Right lung (tissue), 10 donors: ENCODE data around the gene DEXI. TPM values are rescaled to one million over a fixed set of nuclear protein-coding genes. Genes with fewer than 3 reads are reported as not detected.
A peak's percentile ranks its signal among the peaks of the same experiment; 100 is the strongest.

Experiments used
- DNase-seq, 2 donors: peaks; one replicate each; pipeline ENCODE4 v3.0.0-alpha.2; 2013
- long read RNA-seq, 8 donors: transcript quantifications; one replicate each; lab custom pipeline, GENCODE V29; 2026
- polyA plus RNA-seq, 5 donors: library from polyadenylated mRNA; unstranded; fragments of 120-200 nt; gene quantifications; one replicate each; pipeline versions ENCODE4 v1.2.1 to v1.2.3, GENCODE V29; 2013; ENCODE audit warnings: inconsistent platforms in 1 of 5, low replicate concordance in 1 of 5; ENCODE audit not compliant: insufficient read length in 5 of 5, insufficient read depth in 1 of 5

DEXI gene
- 10 to 100 TPM; 37.5 to 50.9 (median 40.9) TPM for polyA plus RNA-seq
- long read RNA-seq, donor 1, full-length matches to known transcripts, result 38 of 38 reads
- long read RNA-seq, donor 1, partial matches to known transcripts, result 0 of 38 reads
- long read RNA-seq, donor 1, other reads (novel, unspliced or antisense), result 0 of 38 reads
- long read RNA-seq, donor 2, full-length matches to known transcripts, result 18 of 18 reads
- long read RNA-seq, donor 2, partial matches to known transcripts, result 0 of 18 reads
- long read RNA-seq, donor 2, other reads (novel, unspliced or antisense), result 0 of 18 reads
- long read RNA-seq, donor 3, full-length matches to known transcripts, result 27 of 27 reads
- long read RNA-seq, donor 3, partial matches to known transcripts, result 0 of 27 reads
- long read RNA-seq, donor 3, other reads (novel, unspliced or antisense), result 0 of 27 reads
- long read RNA-seq, donor 4, full-length matches to known transcripts, result 11 of 11 reads
- long read RNA-seq, donor 4, partial matches to known transcripts, result 0 of 11 reads
- long read RNA-seq, donor 4, other reads (novel, unspliced or antisense), result 0 of 11 reads
- long read RNA-seq, donor 5, full-length matches to known transcripts, result 41 of 41 reads
- long read RNA-seq, donor 5, partial matches to known transcripts, result 0 of 41 reads
- long read RNA-seq, donor 5, other reads (novel, unspliced or antisense), result 0 of 41 reads
- long read RNA-seq, donor 6, full-length matches to known transcripts, result 37 of 37 reads
- long read RNA-seq, donor 6, partial matches to known transcripts, result 0 of 37 reads
- long read RNA-seq, donor 6, other reads (novel, unspliced or antisense), result 0 of 37 reads
- long read RNA-seq, donor 7, full-length matches to known transcripts, result 42 of 42 reads
- long read RNA-seq, donor 7, partial matches to known transcripts, result 0 of 42 reads
- long read RNA-seq, donor 7, other reads (novel, unspliced or antisense), result 0 of 42 reads
- long read RNA-seq, donor 8, transcript DEXI-201 (2 exons, 1,561 nt), result major isoform, 10 of 11 reads
- long read RNA-seq, donor 8, partial matches to known transcripts, result 0 of 11 reads
- long read RNA-seq, donor 8, other reads (novel, unspliced or antisense), result 0 of 11 reads

DNA sequence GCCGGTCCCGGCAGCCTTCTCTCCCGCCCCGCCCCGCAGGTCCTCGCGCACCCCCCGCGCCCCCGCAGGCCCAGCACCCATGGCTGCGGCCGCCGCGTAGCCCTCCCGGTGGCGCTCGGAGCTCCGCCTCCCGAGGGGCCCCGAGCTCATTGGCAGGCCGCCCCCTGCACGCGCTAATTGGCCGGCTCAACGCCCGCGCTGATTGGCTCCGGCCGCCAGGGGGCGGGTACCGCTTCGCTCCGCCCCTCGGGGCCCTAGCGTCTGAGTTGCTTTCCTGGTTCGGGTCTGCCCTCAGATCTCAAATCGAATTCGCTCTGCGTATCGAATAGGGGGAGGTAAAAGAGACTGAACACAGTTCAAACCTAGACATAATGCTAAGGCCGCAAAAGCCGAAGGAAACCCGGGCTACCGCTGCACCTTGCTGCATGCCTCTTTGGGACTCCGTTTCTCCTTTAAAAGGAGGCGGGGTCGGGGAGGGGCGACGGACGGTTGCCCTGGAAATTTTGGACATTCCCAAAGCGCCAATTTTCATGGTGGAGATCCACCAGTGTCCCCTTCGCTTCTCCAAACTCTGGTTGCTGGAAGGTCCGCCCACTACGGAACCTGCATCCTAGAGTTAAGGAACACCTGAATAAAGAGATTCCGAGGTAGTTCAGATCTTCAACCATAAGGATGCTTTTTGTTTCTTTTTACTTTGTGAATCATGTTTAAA, at the start of gene DEXI:
DEXI (minus strand) TSS at position 117 of the 712 bp plus-strand sequence. CDS start 463 bp downstream, outside the sequence.
- peak; percentile 90 to 91 for DNase-seq

DNA sequence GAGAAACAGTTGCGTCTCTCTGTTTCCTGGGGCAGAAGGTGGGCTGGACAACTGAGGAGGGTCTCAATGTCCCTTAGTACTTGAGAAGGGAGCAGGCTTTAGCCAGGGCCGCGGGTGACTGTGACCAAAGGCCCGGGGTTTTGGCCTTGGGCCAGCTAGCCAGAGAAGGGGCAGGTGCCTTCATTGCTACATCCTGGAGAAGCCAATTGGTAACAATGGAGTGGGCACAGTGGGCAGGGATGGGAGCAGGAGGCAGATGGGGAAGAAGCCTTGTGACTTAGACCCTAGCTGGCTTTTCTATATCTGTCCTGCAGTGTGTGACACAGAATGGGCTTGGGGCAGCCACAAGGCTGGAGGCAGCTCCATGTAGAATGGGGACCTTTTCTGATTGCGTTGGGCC, 48.1 kb upstream of the DEXI start:
- DNase-seq, result no peak

DNA sequence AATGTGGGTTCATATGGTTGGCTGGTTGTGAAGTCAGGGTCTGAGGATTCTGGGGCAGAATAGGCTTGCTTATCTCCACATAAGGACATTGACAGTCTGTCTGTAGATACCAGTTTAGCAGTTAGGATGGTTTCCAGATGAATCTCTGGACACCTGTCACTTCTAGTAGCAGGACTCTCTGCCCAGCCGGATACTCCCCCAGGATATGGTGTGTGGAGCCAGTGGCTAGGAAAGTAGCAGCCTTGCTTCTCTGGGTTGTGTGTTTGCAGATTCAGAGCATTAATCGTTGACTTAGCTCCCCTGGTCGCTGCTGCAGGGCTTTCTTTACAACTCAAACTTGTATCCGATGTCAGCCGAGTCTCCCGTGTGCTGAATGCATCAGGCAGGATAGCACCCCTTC, 47.3 kb upstream of the DEXI start:
- no peak for DNase-seq

DNA sequence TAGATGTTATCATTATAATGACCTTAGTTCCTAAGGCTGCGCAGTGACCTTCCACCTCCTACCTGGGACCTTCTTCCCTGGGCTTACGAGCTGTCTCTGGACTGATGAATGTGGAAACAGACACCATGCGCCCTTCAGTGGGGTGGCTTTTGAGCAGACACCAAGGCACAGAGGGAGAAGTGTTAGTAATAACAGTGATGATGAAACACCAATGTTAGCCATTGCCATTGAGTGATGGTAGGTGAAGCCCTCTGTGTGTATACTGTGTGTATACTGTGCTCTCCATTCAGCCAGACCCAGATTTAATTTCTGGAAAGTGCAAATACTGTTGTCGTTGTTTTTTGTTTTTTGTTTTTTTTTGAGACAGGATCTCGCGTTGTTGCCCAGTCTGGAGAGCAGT, 46.6 kb upstream of the DEXI start:
- DNase-seq, result no peak

DNA sequence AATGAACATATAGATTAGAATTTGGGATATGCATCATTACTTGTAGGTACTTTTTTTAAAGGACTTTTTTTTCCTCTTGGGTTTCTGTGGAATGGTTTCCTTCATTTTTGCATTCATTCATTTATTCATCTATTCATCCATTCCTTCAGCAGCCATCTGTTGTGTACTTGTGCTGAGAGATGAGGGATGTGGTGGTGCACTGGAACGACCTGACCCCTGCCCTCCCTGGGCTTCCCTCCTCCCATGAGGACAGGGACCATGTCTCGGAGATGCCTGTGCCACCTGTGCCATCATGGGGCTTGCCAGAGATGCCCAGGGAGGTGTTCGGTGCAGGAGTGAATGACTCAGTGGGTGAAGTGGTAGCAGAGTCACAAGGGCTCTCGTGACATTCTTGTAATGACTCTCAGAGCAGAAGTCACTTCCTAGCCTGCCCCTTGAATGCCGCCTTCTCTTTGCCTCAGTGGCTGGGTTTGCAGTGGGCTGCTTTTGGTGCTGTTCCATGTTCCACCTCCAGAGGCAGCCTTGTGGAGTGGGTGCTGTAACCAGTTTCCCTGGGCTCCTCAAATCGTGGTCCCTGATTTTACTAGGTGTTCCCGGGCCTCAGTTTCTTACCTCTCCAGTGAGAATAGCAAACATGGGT, 46.0 kb upstream of the DEXI start:
- DNase-seq, result no peak

DNA sequence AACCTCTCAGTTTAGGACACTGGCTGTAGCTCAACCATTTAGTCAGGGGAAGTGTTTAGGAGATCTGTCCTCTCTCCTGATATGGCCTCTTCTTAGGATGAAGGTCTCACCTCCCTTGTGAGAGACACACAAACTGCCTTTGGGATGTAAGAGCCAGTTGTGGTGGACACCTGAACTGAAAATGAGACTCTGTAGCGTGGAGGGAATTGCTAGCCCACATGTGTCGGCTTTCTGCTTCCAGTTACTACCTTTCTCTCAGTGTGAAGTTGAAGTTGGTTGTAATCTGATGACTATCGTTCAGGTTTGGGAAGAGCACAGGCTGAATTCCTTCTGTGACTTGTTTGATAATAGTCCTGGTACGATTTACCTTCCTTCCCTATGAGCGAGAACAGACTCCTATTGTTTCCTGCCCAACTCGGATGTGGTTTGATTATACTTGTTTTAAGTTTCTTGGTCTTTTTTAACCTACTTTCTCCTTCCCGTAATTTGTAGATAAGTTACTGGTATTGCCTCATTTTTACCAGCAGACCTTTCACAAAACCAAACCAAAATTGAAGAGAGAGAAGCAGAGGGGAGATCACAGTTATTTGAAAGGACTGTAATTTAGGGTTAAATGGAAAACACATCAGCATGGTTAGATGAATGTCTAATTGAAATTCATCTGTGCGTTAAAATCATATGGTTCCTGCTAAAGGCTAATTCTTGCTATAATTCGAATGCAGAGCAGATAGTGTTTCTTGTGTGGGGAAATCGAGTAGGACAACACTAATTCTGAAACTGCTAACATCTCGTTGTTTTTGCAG, 45.3 kb upstream of the DEXI start:
- no peak for DNase-seq

DNA sequence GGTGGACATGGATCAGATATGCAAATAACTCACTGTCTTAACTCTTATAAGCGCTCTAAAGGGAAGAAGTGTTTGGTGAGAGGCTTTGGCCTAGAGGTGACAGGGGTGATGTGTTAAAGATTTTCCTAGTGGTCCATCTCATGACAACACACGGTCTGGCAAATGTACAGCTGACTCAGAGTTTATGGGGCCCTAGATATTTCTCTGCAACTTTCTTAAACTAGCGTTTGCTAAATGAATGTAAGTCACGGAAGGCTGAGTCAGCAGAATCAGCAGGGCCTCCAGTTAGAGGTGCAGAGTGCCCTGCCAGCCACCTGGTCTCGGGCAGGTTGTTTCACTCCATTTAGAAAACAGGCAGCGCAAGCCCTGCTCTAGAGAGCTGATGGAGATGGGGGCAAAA, 42.2 kb upstream of the DEXI start:
- DNase-seq, result no peak

DNA sequence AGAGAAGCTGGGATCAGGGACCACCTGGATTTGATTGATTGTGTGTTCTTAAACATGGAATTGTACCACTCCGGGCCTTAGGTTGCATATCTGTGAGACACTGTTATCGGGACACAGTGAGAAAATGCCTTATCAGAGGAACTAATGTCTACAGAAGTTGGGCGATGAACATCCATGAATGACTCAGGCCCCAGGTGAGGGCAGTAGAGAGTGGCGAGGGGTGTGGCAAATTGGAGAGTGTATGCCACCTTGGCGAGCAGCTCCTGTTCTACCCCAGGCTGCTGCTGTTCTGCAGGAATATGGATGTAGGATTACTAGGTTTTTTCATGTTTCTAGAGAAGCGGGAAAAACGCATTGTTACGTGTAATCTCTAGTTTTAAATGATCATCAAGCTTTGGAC, 40.9 kb upstream of the DEXI start:
- DNase-seq, result no peak

DNA sequence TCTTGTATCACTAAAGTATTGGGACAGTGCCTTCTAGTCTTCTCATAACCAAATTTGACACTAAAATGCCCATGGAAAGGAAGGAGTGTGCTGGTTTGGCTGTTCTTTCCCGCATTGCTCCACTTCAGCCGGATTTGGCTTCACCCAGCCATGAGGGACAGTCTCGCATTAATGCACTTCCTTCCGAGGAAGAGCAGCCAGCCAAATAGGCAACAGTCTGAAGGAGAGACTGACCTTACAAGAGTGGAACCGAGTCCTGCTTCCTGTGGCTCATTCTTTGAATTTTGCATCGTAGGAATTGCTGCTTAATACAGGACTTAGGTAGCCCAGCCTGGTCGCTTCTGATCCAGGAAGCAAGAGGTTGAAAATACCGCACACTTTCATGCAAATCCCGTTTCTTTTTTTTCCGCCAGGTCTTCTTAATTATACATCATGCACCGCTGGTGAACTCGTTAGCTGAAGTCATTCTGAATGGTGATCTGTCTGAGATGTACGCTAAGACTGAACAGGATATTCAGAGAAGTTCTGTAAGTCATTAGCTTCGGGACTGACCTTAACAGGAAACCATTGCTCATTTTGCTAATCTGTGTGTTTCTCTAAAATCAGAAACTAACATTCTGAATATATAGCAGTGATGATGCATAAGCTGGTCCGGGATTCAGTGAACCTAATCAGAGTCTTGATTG, 40.3 kb upstream of the DEXI start:
- DNase-seq, result no peak

DNA sequence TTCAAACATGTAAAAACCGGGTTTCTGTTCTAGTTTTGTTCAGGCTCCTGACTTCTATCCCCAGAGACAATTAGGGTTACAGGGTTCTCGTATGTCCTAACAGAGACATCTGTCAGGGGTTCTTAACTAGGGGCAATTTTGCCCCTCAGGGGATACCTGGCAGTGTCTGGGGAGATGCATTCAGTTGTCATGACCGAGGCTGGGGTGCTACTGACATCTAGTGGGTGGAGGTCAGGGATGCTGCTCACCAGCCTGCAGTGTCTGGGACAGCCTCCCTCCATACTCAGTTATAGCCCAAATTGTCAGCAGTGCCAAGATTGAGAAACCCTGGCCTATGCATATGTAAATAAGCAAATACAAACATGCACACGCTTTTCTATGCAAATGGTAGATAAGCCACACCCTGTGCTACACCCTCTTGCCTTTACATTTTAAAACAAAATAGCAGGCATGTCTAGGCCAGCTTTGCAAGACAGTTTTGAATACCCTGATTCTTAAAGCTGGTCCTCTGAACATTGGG, 39.5 kb upstream of the DEXI start:
- no peak for DNase-seq

DNA sequence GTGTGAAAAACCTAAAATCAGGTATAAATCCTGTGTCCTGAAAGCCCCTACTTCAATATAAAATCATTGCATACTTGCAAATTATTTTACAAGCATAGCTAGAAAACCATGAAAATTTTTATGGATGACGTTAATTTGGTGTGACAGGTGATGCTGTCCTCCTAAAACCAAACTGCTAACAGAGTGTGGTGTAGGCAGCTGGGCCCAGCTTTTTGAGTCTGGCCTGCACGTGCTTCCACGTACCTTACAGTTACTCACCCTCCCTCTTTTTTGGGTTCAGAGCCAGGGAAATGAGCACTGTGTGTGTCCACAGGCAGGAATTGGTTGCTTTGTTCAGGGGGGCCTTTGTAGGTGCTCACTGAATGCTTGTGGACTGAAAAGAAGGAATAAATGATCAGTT, 38.5 kb upstream of the DEXI start:
- DNase-seq, result no peak

DNA sequence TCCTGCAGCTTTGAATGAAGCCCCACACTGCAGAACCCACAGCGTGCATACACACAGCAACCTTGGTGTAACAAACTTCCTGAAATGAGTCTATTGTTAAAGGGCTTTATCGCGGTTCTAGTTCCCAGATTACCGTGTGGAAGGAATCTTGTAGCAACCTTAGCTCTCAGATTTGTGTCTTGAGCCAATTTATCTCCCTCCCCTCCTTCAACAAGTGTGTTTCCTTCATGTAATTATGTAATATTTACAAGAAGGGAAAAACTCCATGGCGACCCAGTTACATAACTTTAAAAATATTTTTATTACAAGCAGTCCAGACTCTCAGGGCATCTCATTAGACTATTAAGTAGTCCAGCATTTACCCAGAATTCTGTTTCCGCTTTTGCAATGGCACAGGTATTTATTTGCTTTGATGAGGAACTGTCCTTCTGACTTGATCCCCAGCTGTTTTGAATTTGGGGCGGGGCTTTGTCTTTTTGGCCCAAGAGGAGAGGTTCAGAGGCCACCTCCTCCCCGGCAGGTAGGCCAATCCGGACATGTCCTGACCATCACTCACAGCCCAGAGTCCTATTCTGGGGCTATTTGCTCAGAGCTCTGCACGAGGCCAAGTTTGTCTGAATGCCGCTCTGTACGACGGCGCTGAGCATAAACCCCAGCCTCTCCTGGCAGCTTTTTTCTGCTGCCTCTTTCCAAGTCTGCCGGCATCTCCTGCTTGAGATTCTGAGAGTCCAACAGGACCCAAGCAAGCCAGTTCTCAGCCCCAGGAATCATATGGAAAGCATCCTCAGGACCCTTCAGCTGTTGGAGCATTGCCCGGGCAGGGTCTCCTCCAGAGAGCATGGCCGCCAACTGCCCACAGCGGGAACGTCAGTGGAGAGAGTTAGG, 37.7 kb upstream of the DEXI start:
- DNase-seq, result peak; percentile 62 to 66

DNA sequence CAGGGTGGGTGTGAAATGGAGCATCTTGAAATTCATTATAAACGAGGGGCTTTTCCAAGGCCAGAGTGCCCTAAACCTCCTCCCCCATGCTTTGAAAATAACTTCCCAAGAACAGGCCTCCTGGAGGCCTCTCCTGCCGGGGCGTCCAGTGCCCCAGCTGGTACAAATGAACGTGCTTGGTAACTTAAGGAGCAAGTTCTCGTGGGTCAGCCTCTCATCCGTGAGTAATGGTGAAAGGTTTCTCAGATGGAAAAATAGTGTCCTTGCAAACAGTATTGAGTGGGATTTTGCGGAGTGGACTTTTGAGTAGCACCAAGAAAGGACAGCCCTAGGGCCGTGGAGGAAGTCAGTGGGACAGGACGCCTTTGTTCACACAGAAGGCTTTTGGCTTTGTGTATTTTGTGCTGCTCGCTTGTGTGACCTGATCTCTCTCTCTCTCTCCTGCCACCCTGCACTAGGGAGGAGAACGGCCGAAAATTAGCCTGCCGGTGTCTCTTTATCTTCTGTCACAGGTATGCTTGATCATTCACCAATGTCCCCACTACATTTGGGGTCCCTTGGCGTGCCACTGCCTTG, 36.7 kb upstream of the DEXI start:
- DNase-seq, result no peak

DNA sequence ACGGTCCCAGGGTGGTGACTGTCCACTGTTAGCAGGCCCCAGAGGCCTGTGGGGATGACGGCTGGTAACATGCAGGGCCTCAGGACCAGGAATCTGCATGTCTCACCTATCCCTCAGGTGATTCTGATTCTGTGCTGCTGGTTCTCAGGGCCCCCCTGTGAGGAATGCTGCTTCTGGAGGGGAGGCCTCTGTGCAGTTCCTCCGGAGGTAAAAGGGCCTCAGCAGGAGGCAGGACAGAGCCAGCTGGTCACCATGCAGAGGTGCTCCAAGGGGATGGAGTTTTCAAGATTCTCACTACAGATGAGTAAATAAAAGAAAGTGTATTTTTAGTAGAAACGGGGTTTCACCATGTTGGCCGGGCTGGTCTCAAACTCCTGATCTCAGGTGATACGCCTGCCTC, 35.9 kb upstream of the DEXI start:
- DNase-seq, result no peak

DNA sequence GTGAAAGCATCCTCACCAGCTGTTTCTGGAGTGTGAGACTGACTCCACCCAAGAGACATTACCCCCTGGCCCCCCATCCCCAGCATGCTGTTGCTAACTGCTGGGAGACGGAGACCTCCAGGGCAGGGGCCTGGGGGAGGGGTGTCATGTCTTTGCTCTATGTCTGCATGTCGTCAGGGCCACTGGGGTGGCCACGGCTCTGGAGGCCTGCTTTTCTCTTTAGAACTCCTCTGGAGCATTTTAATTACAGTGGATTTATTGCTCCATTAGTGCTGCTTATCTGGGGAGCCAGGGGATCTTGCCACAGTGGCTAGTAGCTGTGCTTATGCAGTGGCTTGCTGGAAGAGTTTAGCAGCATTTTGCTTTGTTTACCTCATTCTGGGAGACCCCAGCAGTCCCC, 34.4 kb upstream of the DEXI start:
- DNase-seq, result peak; percentile 52 to 68

DNA sequence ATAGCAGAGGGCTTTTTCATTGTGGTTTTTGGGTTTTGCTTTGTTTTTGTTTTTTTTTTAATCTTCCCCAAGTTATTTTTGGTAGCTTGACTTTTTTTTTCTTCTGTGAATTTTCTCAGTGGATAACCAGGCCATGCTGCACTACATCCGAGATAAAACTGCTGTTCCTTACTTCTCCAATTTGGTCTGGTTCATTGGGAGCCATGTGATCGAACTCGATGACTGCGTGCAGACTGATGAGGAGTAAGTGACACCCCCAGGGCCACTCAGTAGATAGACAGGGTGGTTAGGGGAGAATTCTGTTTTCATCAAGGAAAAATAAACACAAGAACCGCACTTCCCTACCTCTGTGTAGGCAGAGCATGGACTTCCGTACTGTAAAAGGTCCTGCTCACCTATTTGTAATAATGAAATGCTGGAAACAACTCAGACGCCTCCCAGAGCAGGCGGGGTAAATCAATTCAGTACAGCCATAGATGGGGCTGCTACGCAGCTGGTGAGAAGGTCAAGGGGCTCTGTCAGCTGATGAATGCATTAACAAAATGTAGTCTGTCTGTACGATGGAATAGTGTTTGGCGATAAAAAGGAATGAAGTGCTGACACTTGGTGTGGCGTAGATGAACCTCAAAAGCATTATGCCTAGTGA, 30.7 kb upstream of the DEXI start:
- DNase-seq, result no peak

DNA sequence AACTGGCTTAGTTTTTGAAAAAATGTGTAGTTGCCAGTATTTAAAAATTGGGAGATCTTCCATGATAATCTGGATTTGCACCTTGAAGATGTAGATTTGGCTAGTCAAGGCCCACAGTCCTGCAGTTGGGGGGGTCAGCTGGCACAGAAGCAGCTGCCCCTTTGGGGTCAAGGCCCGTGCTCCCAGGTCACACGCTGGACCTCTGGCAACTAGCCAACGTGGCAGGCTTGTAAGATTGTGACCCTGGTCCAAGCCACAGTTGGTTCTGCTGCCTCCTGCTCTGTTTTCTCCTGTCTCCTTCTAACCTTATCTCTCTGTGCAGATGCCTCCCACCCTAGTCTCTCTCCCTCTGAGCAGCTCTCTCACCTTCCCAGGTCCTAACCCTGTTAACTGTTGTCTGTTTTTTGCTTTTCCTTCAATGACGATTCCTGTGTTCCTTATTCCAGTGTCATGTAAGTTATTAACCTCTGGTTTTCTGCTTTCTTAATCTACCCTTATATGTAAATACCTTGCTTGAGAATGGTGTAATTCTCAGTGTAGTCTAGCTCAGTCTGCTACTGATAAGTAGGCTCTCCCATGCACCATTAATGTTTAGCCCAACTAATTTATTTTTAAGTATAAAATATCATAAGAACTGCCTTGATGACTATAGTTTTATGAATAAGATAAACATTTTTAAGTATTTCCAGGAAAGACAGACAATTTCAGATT, 30.0 kb upstream of the DEXI start:
- no peak for DNase-seq
